ENCODE results near the gene TP53BP2.

DNA sequence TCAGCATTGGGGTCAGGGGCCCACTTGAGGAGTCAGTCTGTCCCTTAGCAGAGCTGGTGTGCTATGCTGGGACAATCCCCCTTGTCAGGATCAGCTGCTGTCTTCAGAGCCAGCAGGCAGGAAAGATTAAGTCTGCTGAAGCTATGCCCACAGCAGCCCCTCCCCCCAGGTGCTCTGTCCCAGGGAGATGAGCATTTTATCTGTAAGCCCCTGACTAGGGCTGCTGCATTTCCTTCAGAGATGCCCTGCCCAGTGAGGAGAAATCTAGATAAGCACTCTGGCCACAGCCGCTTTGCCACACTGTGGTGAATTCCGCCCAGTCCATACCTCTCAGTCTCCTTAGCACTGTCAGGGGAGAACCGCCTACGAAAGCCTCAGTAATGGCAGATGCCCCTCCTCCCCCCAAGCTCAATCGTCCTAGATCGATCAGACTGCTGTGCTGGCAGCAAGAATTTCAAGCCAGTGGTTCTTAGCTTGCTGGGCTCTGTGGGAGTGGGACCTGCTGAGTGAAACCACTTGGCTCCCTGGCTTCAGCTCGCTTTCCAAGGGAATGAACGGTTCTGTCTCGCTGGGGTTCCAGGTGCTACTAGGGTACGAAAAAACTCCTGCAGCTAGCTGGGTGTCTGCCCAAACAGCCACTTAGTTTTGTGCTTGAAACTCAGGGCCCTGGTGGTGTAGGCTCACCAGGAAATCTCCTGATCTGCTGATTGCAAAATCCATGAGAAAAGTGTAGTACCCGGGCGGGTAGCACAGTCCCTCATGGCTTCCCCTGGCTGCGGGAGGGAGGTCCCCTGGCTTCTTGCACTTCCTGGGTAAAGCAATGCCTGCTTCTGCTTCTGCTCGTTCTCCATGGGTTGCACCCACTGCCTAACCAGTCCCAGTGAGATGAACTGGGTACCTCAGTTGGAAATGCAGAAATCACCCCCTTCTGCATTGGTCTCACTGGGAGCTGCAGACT, 25.1 kb upstream of the TP53BP2 start:
- TF ChIP-seq CTCF (IDR thresholded peaks at IDR 0.05) (no peak), POLR2A (IDR thresholded peaks at IDR 0.05) (no peak)
